HG03097 (cell line): ENCODE data around the gene OPRL1.
"Not testable (repeated sequence)": the region's sequence is repeated elsewhere in the genome, so short reads cannot be mapped to it uniquely, and the experiment has no call there.

Experiments
- ATAC-seq: cut with Tn5 transposase; IDR thresholded peaks from one replicate; pipeline ENCODE4 v1.9.1; 2021; ENCODE audit not compliant: unreplicated experiment, low FRiP score

OPRL1 gene

GRCh38 chr20:64113796-64114355 is 34.0 kb downstream of the OPRL1 start:
- ATAC-seq = no peak

- ATAC-seq = no peak
Measured at GRCh38 chr20:64114356-64114971, 34.6 kb downstream of the OPRL1 start.

GRCh38 chr20:64115171-64115911 is 35.5 kb downstream of the OPRL1 start:
- no peak for ATAC-seq

GRCh38 chr20:64116016-64116415 is 36.1 kb downstream of the OPRL1 start:
- no peak for ATAC-seq

- no peak for ATAC-seq
Measured at GRCh38 chr20:64116541-64117431, 36.9 kb downstream of the OPRL1 start.

- not testable (repeated sequence) for ATAC-seq
Measured at GRCh38 chr20:64117432-64117777, 37.5 kb downstream of the OPRL1 start.

- ATAC-seq = no peak
Measured at GRCh38 chr20:64119301-64119680, 39.4 kb downstream of the OPRL1 start.

- no peak for ATAC-seq
Measured at GRCh38 chr20:64119681-64120341, 39.9 kb downstream of the OPRL1 start.

- no peak for ATAC-seq
Measured at GRCh38 chr20:64121586-64121985, 41.7 kb downstream of the OPRL1 start.

- ATAC-seq = not testable (repeated sequence)
Measured at GRCh38 chr20:64122927-64123326, 43.0 kb downstream of the OPRL1 start.

GRCh38 chr20:64123517-64123916 is 43.6 kb downstream of the OPRL1 start:
- ATAC-seq = not testable (repeated sequence)

GRCh38 chr20:64129146-64129782 is 49.4 kb downstream of the OPRL1 start:
- ATAC-seq = no peak

GRCh38 chr20:64130271-64130670 is 50.4 kb downstream of the OPRL1 start:
- no peak for ATAC-seq

- no peak for ATAC-seq
Measured at GRCh38 chr20:64130876-64131275, 51.0 kb downstream of the OPRL1 start.

GRCh38 chr20:64131406-64131805 is 51.5 kb downstream of the OPRL1 start:
- ATAC-seq = no peak

GRCh38 chr20:64133951-64134407 is 54.1 kb downstream of the OPRL1 start:
- no peak for ATAC-seq

- not testable (repeated sequence) for ATAC-seq
Measured at GRCh38 chr20:64134744-64135143, 54.9 kb downstream of the OPRL1 start.

- ATAC-seq = no peak
Measured at GRCh38 chr20:64136004-64136710, 56.3 kb downstream of the OPRL1 start.

- no peak for ATAC-seq
Measured at GRCh38 chr20:64137598-64138031, 57.7 kb downstream of the OPRL1 start.
